H1 (cell line): ENCODE measurements around the gene CPSF4. TPM values are rescaled to one million over a fixed set of nuclear protein-coding genes. Genes with fewer than 3 reads are reported as not detected.

Experiments used
- CTCF ChIA-PET: fragments of 300-600 bp; sonication (Branson Sonifier 250); formaldehyde crosslinking; loops from one replicate; lab custom pipeline; 2021; ENCODE audit not compliant: partially characterized antibody; lab: Charles Lee
- POLR2A ChIA-PET: fragments of 300-600 bp; sonication (Branson Sonifier 250); formaldehyde crosslinking; loops from one replicate; lab custom pipeline; 2021; ENCODE audit warnings: inconsistent platforms; ENCODE audit not compliant: partially characterized antibody; lab: Charles Lee
- DNase-seq, 2 experiments: peaks; one replicate each; pipeline versions ENCODE4 v3.0.0 to v3.0.0-alpha.2; 2010 to 2022; ENCODE audit warnings: low spot score in 2 of 2, low read depth in 1 of 2, mixed read lengths in 1 of 2
- FAIRE-seq: peaks from 2 replicates; lab custom pipeline; 2011; peaks lifted over from hg19 to GRCh38; lab: Jason Lieb, UNC
- H2AFZ ChIP-seq: 2 replicates; pipeline ENCODE4 v1.8.1; 2012; ENCODE audit warnings: low read length, inconsistent platforms
- H2AK5ac ChIP-seq: 2 replicates; pipeline ENCODE4 v1.6.1; 2013; ENCODE audit warnings: low read depth, low read length
- H2BK120ac ChIP-seq: replicated peaks from 2 replicates; pipeline ENCODE3; 2013; ENCODE audit warnings: low read depth, low read length, inconsistent platforms
- H2BK12ac ChIP-seq: 2 replicates; pipeline ENCODE4 v1.6.1; 2013; ENCODE audit warnings: low read depth, low read length
- H2BK15ac ChIP-seq: 2 replicates; pipeline ENCODE4 v1.6.1; 2013; ENCODE audit warnings: low read length
- H2BK20ac ChIP-seq: 2 replicates; pipeline ENCODE4 v1.6.1; 2013; ENCODE audit warnings: low read length
- H2BK5ac ChIP-seq: 2 replicates; pipeline ENCODE4 v1.6.1; 2013; ENCODE audit warnings: low read depth, low read length
- H3K14ac ChIP-seq: 2 replicates; pipeline ENCODE4 v1.6.1; 2013; ENCODE audit warnings: inconsistent platforms; ENCODE audit not compliant: insufficient read length
- H3K18ac ChIP-seq: 2 replicates; pipeline ENCODE4 v1.6.1; 2013; ENCODE audit warnings: low read length; ENCODE audit errors: extremely low read depth
- H3K23ac ChIP-seq: 2 replicates; pipeline ENCODE4 v1.6.1; 2013; ENCODE audit warnings: inconsistent platforms; ENCODE audit not compliant: insufficient read length
- H3K23me2 ChIP-seq: 2 replicates; pipeline ENCODE4 v1.6.1; 2013; ENCODE audit warnings: low read depth, low read length
- H3K27ac ChIP-seq: 2 replicates; pipeline ENCODE4 v1.6.1; 2011; ENCODE audit warnings: low read depth, low read length, inconsistent platforms
- H3K27me3 ChIP-seq, 4 experiments: replicated peaks in 1 of 4; 1 replicate in 1 of 4; 2 replicates in 3 of 4; pipeline versions ENCODE4 v1.6.1 to v1.8.1; 2011 to 2013; ENCODE audit warnings: low read length in 3 of 4, mild to moderate bottlenecking in 3 of 4, inconsistent platforms in 2 of 4, mixed read lengths in 2 of 4, moderate library complexity in 1 of 4; ENCODE audit not compliant: control insufficient read depth in 3 of 4, insufficient read depth in 3 of 4; ENCODE audit errors: extremely low read depth in 1 of 4
- H3K36me3 ChIP-seq, 4 experiments: 2 replicates each; pipeline versions ENCODE4 v1.6.1 to v1.8.1; 2011 to 2013; ENCODE audit warnings: mild to moderate bottlenecking in 4 of 4, low read length in 3 of 4, moderate library complexity in 2 of 4, control low read depth in 1 of 4, inconsistent platforms in 1 of 4; ENCODE audit not compliant: insufficient read depth in 4 of 4, control insufficient read depth in 2 of 4
- H3K4ac ChIP-seq: replicated peaks from 2 replicates; pipeline ENCODE3; 2013; ENCODE audit warnings: low read length, low read depth, mixed read lengths, inconsistent platforms; ENCODE audit not compliant: insufficient read length
- H3K4me1 ChIP-seq, 4 experiments: replicated peaks in 1 of 4; 1 replicate in 1 of 4; 2 replicates in 3 of 4; pipeline versions ENCODE4 v1.6.1 to v1.8.1; 2011 to 2013; ENCODE audit warnings: low read length in 3 of 4, inconsistent platforms in 2 of 4, mixed read lengths in 1 of 4; ENCODE audit not compliant: insufficient read depth in 4 of 4, control insufficient read depth in 3 of 4
- H3K4me2 ChIP-seq, 2 experiments: 2 replicates each; pipeline versions ENCODE4 v1.6.1 to v1.8.1; 2011 to 2013; ENCODE audit warnings: low read depth in 2 of 2, low read length in 2 of 2, control low read depth in 1 of 2, inconsistent platforms in 1 of 2, mild to moderate bottlenecking in 1 of 2; ENCODE audit not compliant: insufficient read depth in 1 of 2
- H3K4me3 ChIP-seq, 4 experiments: fragments of 200-600, 300-600 bp in 1 of 4; sonication (generic), shearing (Covaris generic), sonication (Bioruptor Twin) in 1 of 4; 2 replicates each; pipeline versions ENCODE4 v1.5.1 to v1.8.1; 2011 to 2016; ENCODE audit warnings: low read length in 4 of 4, low read depth in 3 of 4, control low read depth in 2 of 4, inconsistent platforms in 2 of 4, mild to moderate bottlenecking in 2 of 4, mixed read lengths in 1 of 4, moderate library complexity in 1 of 4; ENCODE audit not compliant: insufficient read depth in 2 of 4; ENCODE audit errors: extremely low read depth in 1 of 4
- H3K56ac ChIP-seq: replicated peaks from 2 replicates; pipeline ENCODE3; 2013; ENCODE audit warnings: low read depth, mild to moderate bottlenecking, mixed read lengths, low read length, inconsistent platforms; ENCODE audit not compliant: insufficient read length
- H3K79me1 ChIP-seq: 2 replicates; pipeline ENCODE4 v1.6.1; 2013; ENCODE audit warnings: low read depth, low read length, control low read depth
- H3K79me2 ChIP-seq, 2 experiments: 2 replicates each; pipeline versions ENCODE4 v1.6.1 to v1.8.1; 2012 to 2013; ENCODE audit warnings: low read length in 2 of 2, mild to moderate bottlenecking in 2 of 2, inconsistent platforms in 1 of 2; ENCODE audit not compliant: insufficient read depth in 2 of 2, control insufficient read depth in 1 of 2
- H3K9ac ChIP-seq, 4 experiments: replicated peaks in 1 of 4; 1 replicate in 1 of 4; 2 replicates in 3 of 4; pipeline versions ENCODE4 v1.6.1 to v1.8.1; 2011 to 2013; ENCODE audit warnings: low read depth in 3 of 4, low read length in 3 of 4, control low read depth in 2 of 4, mild to moderate bottlenecking in 2 of 4, moderate library complexity in 2 of 4, inconsistent platforms in 1 of 4; ENCODE audit errors: extremely low read depth in 1 of 4
- H3K9me3 ChIP-seq, 2 experiments: 2 replicates each; pipeline versions ENCODE4 v1.6.1 to v1.8.1; 2012 to 2013; ENCODE audit warnings: mild to moderate bottlenecking in 2 of 2, moderate library complexity in 2 of 2, control low read depth in 1 of 2, inconsistent platforms in 1 of 2, low read depth in 1 of 2, low read length in 1 of 2, mixed read lengths in 1 of 2; ENCODE audit not compliant: insufficient read depth in 2 of 2
- H4K20me1 ChIP-seq, 2 experiments: replicated peaks in 1 of 2; 2 replicates each; pipeline versions ENCODE3 to v1.8.1; 2011 to 2013; ENCODE audit warnings: inconsistent platforms in 2 of 2, low read length in 2 of 2, mild to moderate bottlenecking in 1 of 2; ENCODE audit not compliant: insufficient read depth in 2 of 2, control insufficient read depth in 1 of 2
- H4K5ac ChIP-seq: 2 replicates; pipeline ENCODE4 v1.6.1; 2013; ENCODE audit warnings: low read length, low read depth, mixed read lengths, inconsistent platforms; ENCODE audit not compliant: insufficient read length
- H4K8ac ChIP-seq: 2 replicates; pipeline ENCODE4 v1.8.0; 2013; ENCODE audit warnings: mild to moderate bottlenecking, moderate library complexity, low read length, inconsistent platforms; ENCODE audit not compliant: insufficient read depth; ENCODE audit errors: extremely low read depth
- H4K91ac ChIP-seq: replicated peaks from 2 replicates; pipeline ENCODE3; 2013; ENCODE audit warnings: low read length, mixed read lengths, inconsistent platforms; ENCODE audit not compliant: insufficient read length
- ATF3 ChIP-seq: IDR thresholded peaks from 2 replicates; pipeline ENCODE4 v1.6.1; 2011; ENCODE audit warnings: low read depth, mild to moderate bottlenecking, low read length; ENCODE audit not compliant: insufficient read depth
- CBX8 ChIP-seq: fragments of 300-800, 300-1000 bp; sonication (generic); IDR thresholded peaks from 2 replicates; pipeline ENCODE4 v1.7.1; 2016; ENCODE audit warnings: low read depth, low read length, borderline replicate concordance
- EZH2 ChIP-seq: fragments of 200-600 bp; sonication (generic); IDR thresholded peaks from 2 replicates; pipeline ENCODE4 v1.7.1; 2012; ENCODE audit warnings: low read depth, mild to moderate bottlenecking, moderate library complexity, low read length, inconsistent platforms; ENCODE audit not compliant: severe bottlenecking
- MAFK ChIP-seq: IDR thresholded peaks from 2 replicates; pipeline ENCODE4 v1.6.1; 2012; ENCODE audit warnings: low read depth, mild to moderate bottlenecking, improper control_type of control experiment, low read length
- RAD21 ChIP-seq, 2 experiments: IDR thresholded peaks in 1 of 2; conservative IDR thresholded peaks in 1 of 2; 2 replicates each; pipeline ENCODE4 v1.6.1; 2011; ENCODE audit warnings: low read depth in 2 of 2, low read length in 2 of 2, improper control_type of control experiment in 1 of 2, inconsistent platforms in 1 of 2, mild to moderate bottlenecking in 1 of 2, moderate library complexity in 1 of 2
- RBBP5 ChIP-seq: IDR thresholded peaks from 2 replicates; pipeline ENCODE4 v1.7.1; 2012; ENCODE audit warnings: low read depth, mild to moderate bottlenecking, inconsistent platforms, low read length, moderate library complexity, borderline replicate concordance
- SIRT6 ChIP-seq: IDR thresholded peaks from one replicate; pipeline ENCODE4 v1.7.1; 2012; ENCODE audit warnings: low read length, inconsistent platforms
- SP4 ChIP-seq: IDR thresholded peaks from 2 replicates; pipeline ENCODE4 v1.6.1; 2012; ENCODE audit warnings: low read length, inconsistent platforms
- ZNF274 ChIP-seq: IDR thresholded peaks from 2 replicates; pipeline ENCODE4 v1.7.0; 2012; ENCODE audit warnings: low read length, borderline replicate concordance; ENCODE audit errors: extremely low read depth
- WGBS, 2 experiments: shearing (Covaris generic) in 1 of 2; methylation state at CpG; one replicate each; pipeline versions ENCODE4 v1.1.6 to v1.1.7; 2013 to 2015; ENCODE audit warnings: low lambda C conversion rate in 2 of 2, mixed read lengths in 2 of 2, inconsistent platforms in 1 of 2, low coverage in 1 of 2, missing lambda C conversion rate in 1 of 2; ENCODE audit not compliant: insufficient replicate concordance in 2 of 2, insufficient coverage in 1 of 2, insufficient read length in 1 of 2; ENCODE audit errors: extremely low coverage in 1 of 2, missing lambda C conversion rate in 1 of 2; 5-methylcytosine and 5-hydroxymethylcytosine counted together
- polyA plus RNA-seq, 7 experiments: library from polyadenylated mRNA; depleted of rRNA in 3 of 7; stranded (reverse) in 5 of 7; unstranded in 2 of 7; fragments of >200 nt in 5 of 7; fragments of 200-250 nt in 2 of 7; gene quantifications; 1 replicate in 5 of 7; 2 replicates in 1 of 7; 4 replicates in 1 of 7; pipeline versions ENCODE4 v1.2.1 to v1.2.3, GENCODE V29; 2011 to 2013; ENCODE audit warnings: missing spikeins in 2 of 7, mixed read lengths in 2 of 7
- total RNA-seq: library from RNA; stranded (reverse); fragmentation: NEBNext Ultra II Directional; extraction: Animal tissue kit (Norgen Biotek cat#: 25700); gene quantifications from 2 replicates; pipeline ENCODE4 v1.2.1, GENCODE V29; 2021

CPSF4 gene
- total and polyA plus RNA-seq, 2 of the 8 experiments (the other 6 are each of a cell fraction or from before 2014, with no cell fraction given), result 77.5 to 103 TPM

GRCh38 chr7:99409806-99410205 is 28.9 kb upstream of the CPSF4 start:
- POLR2A ChIA-PET, result interaction anchor here (1.1 to 8.4 kb wide), 11 partner anchors 8 to 85 kb away, joined by 3 to 150 read pairs (median 13); partner anchors contain the start of genes ARPC1A, CPSF4 and PTCD1
- Histone ChIP-seq H3K56ac (no peak overlapping the region), H3K79me2 (peaks cover 34 to 57% of the 10 kb centered on the region in 2 experiments), H3K79me1 (peaks cover 14% of the 10 kb centered on the region), H3K27me3 (no peaks in the 10 kb centered on the region), H2AFZ (no peak overlapping the region), H2BK5ac (no peak overlapping the region), H3K9ac (peak overlapping the region in 3 of 4 experiments; percentile 92 to 99 (median 98); a peak in 6 of 7 replicates), H2BK20ac (no peak overlapping the region), H3K14ac (no peak overlapping the region), H4K20me1 (peaks cover 7 to 10% of the 10 kb centered on the region in 2 experiments), H3K4me3 (peak overlapping the region; percentile 93 to 99 (median 97)), H2BK15ac (no peak overlapping the region), H3K4me2 (peak overlapping the region; percentile 74 to 87), H4K5ac (no peak overlapping the region), H3K4me1 (peaks cover 0 to 5% (median 3%) of the 10 kb centered on the region in 4 experiments; a peak in 2 of 7 replicates), H3K18ac (no peak overlapping the region), H3K27ac (peak overlapping the region; percentile 100; the same call in 1 of the 2 replicates), H3K23me2 (peaks cover 13% of the 10 kb centered on the region), H2BK12ac (no peak overlapping the region), H3K23ac (no peak overlapping the region), H3K4ac (no peak overlapping the region), H4K8ac (no peak overlapping the region), H2AK5ac (no peak overlapping the region), H3K9me3 (no peaks in the 10 kb centered on the region), H2BK120ac (no peak overlapping the region), H3K36me3 (peaks cover 7 to 39% (median 22%) of the 10 kb centered on the region in 4 experiments), H4K91ac (no peak overlapping the region)
- 71% methylated on average over 3 of the region's 3 CpGs; no CpG with 5 or more reads in 1 of the 2 experiments for WGBS, 2 experiments
- no peak for DNase-seq
- no peak for TF ChIP-seq CBX8
- no peak for TF ChIP-seq EZH2
- no peak for TF ChIP-seq MAFK
- no peak for TF ChIP-seq ZNF274
- no peak for TF ChIP-seq RBBP5
- no peak for TF ChIP-seq SP4
- no peak for TF ChIP-seq SIRT6
- no peak for TF ChIP-seq ATF3
- no peak for TF ChIP-seq RAD21 (IDR thresholded peaks at IDR 0.05 in 1 of 2, conservative IDR thresholded peaks at IDR 0.05 in 1 of 2; ENCODE audit: low read depth in 2 of 2, low read length in 2 of 2)
- CTCF ChIA-PET, result interaction anchor here (1.3 kb wide), 1 partner anchor 17 kb away, joined by 5 read pairs; no protein-coding TSS in a partner anchor
- FAIRE-seq, result no peak
